Liver (tissue), 9 donors: ENCODE data around the gene KCNQ5. TPM values are rescaled to one million over a fixed set of nuclear protein-coding genes. Genes with fewer than 3 reads are reported as not detected.

ENCODE experiments used
- DNase-seq: peaks from one replicate; pipeline ENCODE4 v3.0.0-alpha.2; 2017; ENCODE audit warnings: low spot score
- H3K27ac ChIP-seq, 2 donors: one replicate each; pipeline ENCODE4 v1.7.0; 2013; ENCODE audit warnings: inconsistent platforms in 2 of 2, low read length in 2 of 2, control low read depth in 1 of 2, low read depth in 1 of 2, mild to moderate bottlenecking in 1 of 2
- H3K27me3 ChIP-seq, 4 donors: one replicate each; pipeline versions ENCODE4 v1.6.1 to v1.7.0; 2013; ENCODE audit warnings: low read length in 3 of 4, inconsistent platforms in 1 of 4, mild to moderate bottlenecking in 1 of 4, moderate library complexity in 1 of 4; ENCODE audit not compliant: control insufficient read depth in 4 of 4, insufficient read depth in 4 of 4
- H3K36me3 ChIP-seq, 4 donors: one replicate each; pipeline versions ENCODE4 v1.6.1 to v1.7.0; 2013; ENCODE audit warnings: low read length in 3 of 4, mild to moderate bottlenecking in 3 of 4, low read depth in 1 of 4, moderate library complexity in 1 of 4; ENCODE audit not compliant: control insufficient read depth in 4 of 4, insufficient read depth in 3 of 4
- H3K4me1 ChIP-seq, 4 donors: one replicate each; pipeline versions ENCODE4 v1.6.1 to v1.7.0; 2013; ENCODE audit warnings: low read length in 3 of 4, mild to moderate bottlenecking in 3 of 4, moderate library complexity in 1 of 4; ENCODE audit not compliant: control insufficient read depth in 4 of 4, insufficient read depth in 4 of 4
- H3K4me3 ChIP-seq, 3 donors: one replicate each; pipeline versions ENCODE4 v1.6.1 to v1.7.0; 2013; ENCODE audit warnings: low read length in 3 of 3, control low read depth in 1 of 3, low read depth in 1 of 3, mild to moderate bottlenecking in 1 of 3
- H3K9ac ChIP-seq, 2 donors: one replicate each; pipeline ENCODE4 v1.7.0; 2013; ENCODE audit warnings: low read length in 2 of 2, mild to moderate bottlenecking in 2 of 2, moderate library complexity in 2 of 2, control low read depth in 1 of 2, low read depth in 1 of 2
- H3K9me3 ChIP-seq, 4 donors: one replicate each; pipeline versions ENCODE4 v1.6.1 to v1.7.0; 2013; ENCODE audit warnings: low read length in 3 of 4; ENCODE audit not compliant: control insufficient read depth in 4 of 4
- EGR1 ChIP-seq, 2 donors: IDR thresholded peaks; 2 replicates each; pipeline ENCODE4 v1.6.1; 2016 to 2018; ENCODE audit warnings: antibody characterized with exemption in 2 of 2, low read depth in 2 of 2
- FOXA1 ChIP-seq: IDR thresholded peaks from 2 replicates; pipeline ENCODE4 v1.6.1; 2016; ENCODE audit warnings: antibody characterized with exemption
- FOXA2 ChIP-seq: IDR thresholded peaks from 2 replicates; pipeline ENCODE4 v1.6.1; 2016; ENCODE audit warnings: antibody characterized with exemption
- GABPA ChIP-seq, 2 donors: IDR thresholded peaks in 1 of 2; conservative IDR thresholded peaks in 1 of 2; 2 replicates each; pipeline ENCODE4 v1.6.1; 2016; ENCODE audit warnings: antibody characterized with exemption in 2 of 2, mild to moderate bottlenecking in 1 of 2, moderate library complexity in 1 of 2
- HNF4A ChIP-seq, 2 donors: conservative IDR thresholded peaks; 2 replicates each; pipeline ENCODE4 v1.6.1; 2016; ENCODE audit warnings: antibody characterized with exemption in 2 of 2, mild to moderate bottlenecking in 2 of 2
- HNF4G ChIP-seq: IDR thresholded peaks from 2 replicates; pipeline ENCODE4 v1.6.1; 2016; ENCODE audit warnings: antibody characterized with exemption
- JUND ChIP-seq, 2 donors: IDR thresholded peaks; 2 replicates each; pipeline ENCODE4 v1.6.1; 2016; ENCODE audit warnings: antibody characterized with exemption in 2 of 2
- NR2F2 ChIP-seq: IDR thresholded peaks from 2 replicates; pipeline ENCODE4 v1.6.1; 2016; ENCODE audit warnings: antibody characterized with exemption
- RAD21 ChIP-seq, 2 donors: IDR thresholded peaks; 2 replicates each; pipeline ENCODE4 v1.6.1; 2016; ENCODE audit warnings: antibody characterized with exemption in 2 of 2, mild to moderate bottlenecking in 2 of 2
- RXRA ChIP-seq, 2 donors: IDR thresholded peaks; 2 replicates each; pipeline ENCODE4 v1.6.1; 2017 to 2018; ENCODE audit warnings: antibody characterized with exemption in 2 of 2, mild to moderate bottlenecking in 1 of 2
- SP1 ChIP-seq: IDR thresholded peaks from 2 replicates; pipeline ENCODE4 v1.6.1; 2018; ENCODE audit warnings: antibody characterized with exemption, mild to moderate bottlenecking
- TAF1 ChIP-seq: conservative IDR thresholded peaks from 2 replicates; pipeline ENCODE4 v1.6.1; 2016; ENCODE audit warnings: antibody characterized with exemption, mild to moderate bottlenecking
- YY1 ChIP-seq: IDR thresholded peaks from 2 replicates; pipeline ENCODE4 v1.6.1; 2016; ENCODE audit warnings: antibody characterized with exemption, mild to moderate bottlenecking
- WGBS: extraction: QIAGEN DNeasy Blood & Tissue Kit; methylation state at CpG from one replicate; pipeline ENCODE4 v1.1.7; 2013; 5-methylcytosine and 5-hydroxymethylcytosine counted together
- polyA plus RNA-seq, 2 donors: library from polyadenylated mRNA; stranded (reverse) in 1 of 2; unstranded in 1 of 2; fragments of 200-250 nt in 1 of 2; fragments of >200 nt in 1 of 2; fragmentation: Nextera tagmentation in 1 of 2; extraction: Ambion mirVana in 1 of 2; gene quantifications; one replicate each; pipeline versions ENCODE4 v1.2.1 to v1.2.3, GENCODE V29; 2013 to 2015
- total RNA-seq, 2 donors: library from RNA; depleted of rRNA; stranded (reverse); fragments of >200 nt; gene quantifications; one replicate each; pipeline ENCODE4 v1.2.3, GENCODE V29; 2014
- TF ChIP-seq, protein P1 (sequence below): IDR thresholded peaks from 2 replicates; pipeline ENCODE4 v1.6.1; 2016; ENCODE audit warnings: antibody characterized with exemption, mild to moderate bottlenecking
- TF ChIP-seq, protein P2 (sequence below): IDR thresholded peaks from 2 replicates; pipeline ENCODE4 v1.6.1; 2016; ENCODE audit warnings: antibody characterized with exemption
- TF ChIP-seq, protein P3 (sequence below): IDR thresholded peaks from 2 replicates; pipeline ENCODE4 v1.6.1; 2016; ENCODE audit warnings: antibody characterized with exemption
- TF ChIP-seq, protein P4 (sequence below): IDR thresholded peaks from 2 replicates; pipeline ENCODE4 v1.6.1; 2016; ENCODE audit warnings: antibody characterized with exemption
- TF ChIP-seq, protein P5 (sequence below): fragments of 150-350 bp; IDR thresholded peaks from 2 replicates; pipeline ENCODE4 v1.5.1; 2017; ENCODE audit warnings: improper control_type of control experiment, low read depth, low read length; ENCODE audit not compliant: missing input control
- donor health status: healthy.
- donor health status: healthy.
- donor health status: healthy.
- donor health status: healthy.
- donor health status: healthy.

The KCNQ5 gene
- total and polyA plus RNA-seq, 4 donors = 0.02 to 1.1 (median 0.15) TPM

DNA sequence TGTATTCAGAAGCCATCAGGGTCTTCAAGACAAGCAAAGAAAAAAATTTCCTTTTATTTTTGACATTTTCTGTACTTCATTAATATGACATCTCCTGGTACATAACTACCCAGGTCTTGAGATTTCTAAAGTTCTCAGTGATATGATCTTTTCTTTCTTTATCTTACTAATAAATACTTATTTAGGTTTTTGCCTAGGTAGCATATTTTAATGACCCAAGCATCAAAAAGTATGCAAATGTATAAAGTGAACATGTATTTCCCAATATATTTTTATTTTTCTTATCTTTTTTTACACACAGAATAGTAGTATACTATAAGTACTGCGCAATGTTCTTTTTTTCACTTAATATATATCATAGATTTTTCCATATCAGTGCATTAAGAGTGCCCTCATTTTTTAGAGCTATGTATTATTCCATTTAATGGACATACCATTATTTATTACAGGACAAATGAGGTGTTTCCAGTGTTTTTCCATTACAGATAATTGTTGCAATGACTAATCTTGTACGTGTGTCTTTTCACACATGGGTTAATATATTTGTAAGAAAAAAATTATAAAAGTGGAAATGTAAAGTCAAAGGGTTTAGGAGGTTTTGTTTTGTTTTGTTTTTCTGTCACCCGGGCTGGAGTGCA lies 107.0 kb downstream of the KCNQ5 start:
- Histone ChIP-seq H3K4me3 (no peak overlapping the region), H3K9me3 (peaks cover 0 to 4% (median 0%) of the 10 kb centered on the region in 4 donors), H3K4me1 (no peaks in the 10 kb centered on the region), H3K9ac (no peak overlapping the region), H3K27ac (no peak overlapping the region), H3K36me3 (no peaks in the 10 kb centered on the region), H3K27me3 (peaks cover 0 to 3% (median 0%) of the 10 kb centered on the region in 4 donors)
- no peak for DNase-seq
- 70% methylated on average over 3 of the region's 3 CpGs for WGBS
- no peak for TF ChIP-seq SP1
- TF ChIP-seq FOXA1 = no peak
- TF ChIP-seq YY1 = no peak
- TF ChIP-seq JUND (IDR thresholded peaks at IDR 0.05) = no peak
- TF ChIP-seq RAD21 (IDR thresholded peaks at IDR 0.05) = no peak
- TF ChIP-seq, protein P1, sequence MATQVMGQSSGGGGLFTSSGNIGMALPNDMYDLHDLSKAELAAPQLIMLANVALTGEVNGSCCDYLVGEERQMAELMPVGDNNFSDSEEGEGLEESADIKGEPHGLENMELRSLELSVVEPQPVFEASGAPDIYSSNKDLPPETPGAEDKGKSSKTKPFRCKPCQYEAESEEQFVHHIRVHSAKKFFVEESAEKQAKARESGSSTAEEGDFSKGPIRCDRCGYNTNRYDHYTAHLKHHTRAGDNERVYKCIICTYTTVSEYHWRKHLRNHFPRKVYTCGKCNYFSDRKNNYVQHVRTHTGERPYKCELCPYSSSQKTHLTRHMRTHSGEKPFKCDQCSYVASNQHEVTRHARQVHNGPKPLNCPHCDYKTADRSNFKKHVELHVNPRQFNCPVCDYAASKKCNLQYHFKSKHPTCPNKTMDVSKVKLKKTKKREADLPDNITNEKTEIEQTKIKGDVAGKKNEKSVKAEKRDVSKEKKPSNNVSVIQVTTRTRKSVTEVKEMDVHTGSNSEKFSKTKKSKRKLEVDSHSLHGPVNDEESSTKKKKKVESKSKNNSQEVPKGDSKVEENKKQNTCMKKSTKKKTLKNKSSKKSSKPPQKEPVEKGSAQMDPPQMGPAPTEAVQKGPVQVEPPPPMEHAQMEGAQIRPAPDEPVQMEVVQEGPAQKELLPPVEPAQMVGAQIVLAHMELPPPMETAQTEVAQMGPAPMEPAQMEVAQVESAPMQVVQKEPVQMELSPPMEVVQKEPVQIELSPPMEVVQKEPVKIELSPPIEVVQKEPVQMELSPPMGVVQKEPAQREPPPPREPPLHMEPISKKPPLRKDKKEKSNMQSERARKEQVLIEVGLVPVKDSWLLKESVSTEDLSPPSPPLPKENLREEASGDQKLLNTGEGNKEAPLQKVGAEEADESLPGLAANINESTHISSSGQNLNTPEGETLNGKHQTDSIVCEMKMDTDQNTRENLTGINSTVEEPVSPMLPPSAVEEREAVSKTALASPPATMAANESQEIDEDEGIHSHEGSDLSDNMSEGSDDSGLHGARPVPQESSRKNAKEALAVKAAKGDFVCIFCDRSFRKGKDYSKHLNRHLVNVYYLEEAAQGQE = no peak
- TF ChIP-seq TAF1 = no peak
- TF ChIP-seq HNF4G = no peak
- TF ChIP-seq FOXA2 = no peak
- no peak for TF ChIP-seq HNF4A (conservative IDR thresholded peaks at IDR 0.05)
- TF ChIP-seq, protein P2, sequence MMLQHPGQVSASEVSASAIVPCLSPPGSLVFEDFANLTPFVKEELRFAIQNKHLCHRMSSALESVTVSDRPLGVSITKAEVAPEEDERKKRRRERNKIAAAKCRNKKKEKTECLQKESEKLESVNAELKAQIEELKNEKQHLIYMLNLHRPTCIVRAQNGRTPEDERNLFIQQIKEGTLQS = no peak
- TF ChIP-seq, protein P3, sequence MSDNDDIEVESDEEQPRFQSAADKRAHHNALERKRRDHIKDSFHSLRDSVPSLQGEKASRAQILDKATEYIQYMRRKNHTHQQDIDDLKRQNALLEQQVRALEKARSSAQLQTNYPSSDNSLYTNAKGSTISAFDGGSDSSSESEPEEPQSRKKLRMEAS = no peak
- TF ChIP-seq GABPA (IDR thresholded peaks at IDR 0.05 in 1 of 2, conservative IDR thresholded peaks at IDR 0.05 in 1 of 2) = no peak
- TF ChIP-seq, protein P4, sequence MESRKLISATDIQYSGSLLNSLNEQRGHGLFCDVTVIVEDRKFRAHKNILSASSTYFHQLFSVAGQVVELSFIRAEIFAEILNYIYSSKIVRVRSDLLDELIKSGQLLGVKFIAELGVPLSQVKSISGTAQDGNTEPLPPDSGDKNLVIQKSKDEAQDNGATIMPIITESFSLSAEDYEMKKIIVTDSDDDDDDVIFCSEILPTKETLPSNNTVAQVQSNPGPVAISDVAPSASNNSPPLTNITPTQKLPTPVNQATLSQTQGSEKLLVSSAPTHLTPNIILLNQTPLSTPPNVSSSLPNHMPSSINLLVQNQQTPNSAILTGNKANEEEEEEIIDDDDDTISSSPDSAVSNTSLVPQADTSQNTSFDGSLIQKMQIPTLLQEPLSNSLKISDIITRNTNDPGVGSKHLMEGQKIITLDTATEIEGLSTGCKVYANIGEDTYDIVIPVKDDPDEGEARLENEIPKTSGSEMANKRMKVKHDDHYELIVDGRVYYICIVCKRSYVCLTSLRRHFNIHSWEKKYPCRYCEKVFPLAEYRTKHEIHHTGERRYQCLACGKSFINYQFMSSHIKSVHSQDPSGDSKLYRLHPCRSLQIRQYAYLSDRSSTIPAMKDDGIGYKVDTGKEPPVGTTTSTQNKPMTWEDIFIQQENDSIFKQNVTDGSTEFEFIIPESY = no peak
- no peak for TF ChIP-seq NR2F2
- no peak for TF ChIP-seq RXRA (IDR thresholded peaks at IDR 0.05)
- TF ChIP-seq EGR1 (IDR thresholded peaks at IDR 0.05; ENCODE audit: low read depth in 2 of 2) = no peak
- TF ChIP-seq, protein P5, sequence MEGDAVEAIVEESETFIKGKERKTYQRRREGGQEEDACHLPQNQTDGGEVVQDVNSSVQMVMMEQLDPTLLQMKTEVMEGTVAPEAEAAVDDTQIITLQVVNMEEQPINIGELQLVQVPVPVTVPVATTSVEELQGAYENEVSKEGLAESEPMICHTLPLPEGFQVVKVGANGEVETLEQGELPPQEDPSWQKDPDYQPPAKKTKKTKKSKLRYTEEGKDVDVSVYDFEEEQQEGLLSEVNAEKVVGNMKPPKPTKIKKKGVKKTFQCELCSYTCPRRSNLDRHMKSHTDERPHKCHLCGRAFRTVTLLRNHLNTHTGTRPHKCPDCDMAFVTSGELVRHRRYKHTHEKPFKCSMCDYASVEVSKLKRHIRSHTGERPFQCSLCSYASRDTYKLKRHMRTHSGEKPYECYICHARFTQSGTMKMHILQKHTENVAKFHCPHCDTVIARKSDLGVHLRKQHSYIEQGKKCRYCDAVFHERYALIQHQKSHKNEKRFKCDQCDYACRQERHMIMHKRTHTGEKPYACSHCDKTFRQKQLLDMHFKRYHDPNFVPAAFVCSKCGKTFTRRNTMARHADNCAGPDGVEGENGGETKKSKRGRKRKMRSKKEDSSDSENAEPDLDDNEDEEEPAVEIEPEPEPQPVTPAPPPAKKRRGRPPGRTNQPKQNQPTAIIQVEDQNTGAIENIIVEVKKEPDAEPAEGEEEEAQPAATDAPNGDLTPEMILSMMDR = no peak
